ENCODE data around the gene SH3BP4.
A peak's percentile ranks its signal among the peaks of the same experiment; 100 is the strongest.

Gene SH3BP4

GRCh38 chr2:234940527-234940926, 11.3 kb upstream of the SH3BP4 start:
- Histone ChIP-seq H3K4me1 (ENCODE audit: control insufficient read depth, insufficient read depth, low read length) (peaks cover 3% of the 10 kb centered on the region), H3K27ac (ENCODE audit: insufficient read depth, low read depth, low read length, poor library complexity, severe bottlenecking) (no peak overlapping the region), H3K27me3 (ENCODE audit: control insufficient read depth, insufficient read depth, low read length, poor library complexity, severe bottlenecking) (no peaks in the 10 kb centered on the region), H3K36me3 (ENCODE audit: control insufficient read depth, insufficient read depth, low read length) (no peaks in the 10 kb centered on the region), H3K9me3 (ENCODE audit: control insufficient read depth, low read length) (no peaks in the 10 kb centered on the region), H3K4me3 (ENCODE audit: insufficient read depth, low read depth, low read length) (no peak overlapping the region)
- 49 to 51% methylated on average over 7 of the region's 7 CpGs for WGBS, 2 experiments

DNA sequence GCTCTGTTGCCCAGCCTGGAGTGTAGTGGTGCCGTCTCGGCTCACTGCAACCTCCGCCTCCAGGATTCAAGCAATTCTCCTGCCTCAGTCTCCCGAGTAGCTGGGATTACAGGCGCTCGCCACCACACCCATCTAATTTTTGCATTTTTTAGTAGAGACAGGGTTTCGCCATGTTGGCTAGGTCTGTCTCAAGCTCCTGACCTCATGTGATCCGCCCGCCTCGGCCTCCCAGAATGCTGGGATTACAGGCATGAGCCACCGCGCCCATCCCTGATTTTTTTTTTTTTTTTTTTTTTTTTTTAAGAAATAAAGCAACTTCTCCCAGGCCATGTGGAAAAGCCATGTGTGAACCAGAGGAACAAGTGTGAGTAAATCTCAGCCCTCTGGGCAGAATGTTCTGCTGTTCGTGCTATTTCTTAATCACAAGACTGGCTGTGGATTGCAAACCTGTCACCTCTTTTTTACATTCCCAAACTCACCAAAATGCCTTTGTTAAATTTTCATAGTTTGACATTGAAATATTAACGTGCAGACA, 6.4 kb upstream of the SH3BP4 start:
- no peak overlapping the region for H3K27ac ChIP-seq (ENCODE audit: insufficient read depth, low read depth, low read length, poor library complexity, severe bottlenecking)
- H3K27me3 ChIP-seq (ENCODE audit: control insufficient read depth, insufficient read depth, low read length, poor library complexity, severe bottlenecking) = peaks cover 10% of the 10 kb centered on the region
- H3K36me3 ChIP-seq (ENCODE audit: control insufficient read depth, insufficient read depth, low read length) = no peaks in the 10 kb centered on the region
- H3K9me3 ChIP-seq (ENCODE audit: control insufficient read depth, low read length) = no peaks in the 10 kb centered on the region
- peaks cover 3% of the 10 kb centered on the region for H3K4me1 ChIP-seq (ENCODE audit: control insufficient read depth, insufficient read depth, low read length)
- H3K4me3 ChIP-seq (ENCODE audit: insufficient read depth, low read depth, low read length) = no peak overlapping the region
- 84 to 87% methylated on average over 13 to 14 of the region's 14 CpGs for WGBS, 2 experiments

GRCh38 chr2:234947556-234947955, 4.3 kb upstream of the SH3BP4 start:
- H3K4me1 ChIP-seq (ENCODE audit: control insufficient read depth, insufficient read depth, low read length) = peaks cover 5% of the 10 kb centered on the region
- no peaks in the 10 kb centered on the region for H3K9me3 ChIP-seq (ENCODE audit: control insufficient read depth, low read length)
- H3K4me3 ChIP-seq (ENCODE audit: insufficient read depth, low read depth, low read length) = no peak overlapping the region
- no peak overlapping the region for H3K27ac ChIP-seq (ENCODE audit: insufficient read depth, low read depth, low read length, poor library complexity, severe bottlenecking)
- no peaks in the 10 kb centered on the region for H3K36me3 ChIP-seq (ENCODE audit: control insufficient read depth, insufficient read depth, low read length)
- H3K27me3 ChIP-seq (ENCODE audit: control insufficient read depth, insufficient read depth, low read length, poor library complexity, severe bottlenecking) = peaks cover 20% of the 10 kb centered on the region
- 92 to 93% methylated on average over 3 of the region's 3 CpGs for WGBS, 2 experiments

GRCh38 chr2:234949762-234950434, 1.9 kb upstream of the SH3BP4 start:
- WGBS, 2 experiments = 91 to 93% methylated on average over 6 of the region's 6 CpGs
- Histone ChIP-seq H3K27me3 (ENCODE audit: control insufficient read depth, insufficient read depth, low read length, poor library complexity, severe bottlenecking) (peaks cover 20% of the 10 kb centered on the region), H3K4me1 (ENCODE audit: control insufficient read depth, insufficient read depth, low read length) (peaks cover 14% of the 10 kb centered on the region), H3K9me3 (ENCODE audit: control insufficient read depth, low read length) (no peaks in the 10 kb centered on the region), H3K27ac (ENCODE audit: insufficient read depth, low read depth, low read length, poor library complexity, severe bottlenecking) (no peak overlapping the region), H3K4me3 (ENCODE audit: insufficient read depth, low read depth, low read length) (no peak overlapping the region), H3K36me3 (ENCODE audit: control insufficient read depth, insufficient read depth, low read length) (no peaks in the 10 kb centered on the region)

GRCh38 chr2:234950435-234950729, 1.4 kb upstream of the SH3BP4 start:
- H3K9me3 ChIP-seq (ENCODE audit: control insufficient read depth, low read length) = no peaks in the 10 kb centered on the region
- 78% methylated on average over 7 of the region's 7 CpGs for WGBS, 2 experiments
- H3K27me3 ChIP-seq (ENCODE audit: control insufficient read depth, insufficient read depth, low read length, poor library complexity, severe bottlenecking) = peaks cover 20% of the 10 kb centered on the region
- peaks cover 19% of the 10 kb centered on the region for H3K4me1 ChIP-seq (ENCODE audit: control insufficient read depth, insufficient read depth, low read length)
- H3K36me3 ChIP-seq (ENCODE audit: control insufficient read depth, insufficient read depth, low read length) = no peaks in the 10 kb centered on the region
- H3K4me3 ChIP-seq (ENCODE audit: insufficient read depth, low read depth, low read length) = no peak overlapping the region
- H3K27ac ChIP-seq (ENCODE audit: insufficient read depth, low read depth, low read length, poor library complexity, severe bottlenecking) = no peak overlapping the region

- no peaks in the 10 kb centered on the region for H3K36me3 ChIP-seq (ENCODE audit: control insufficient read depth, insufficient read depth, low read length)
- no peaks in the 10 kb centered on the region for H3K9me3 ChIP-seq (ENCODE audit: control insufficient read depth, low read length)
- H3K4me3 ChIP-seq (ENCODE audit: insufficient read depth, low read depth, low read length) = peak overlapping the region; percentile 58
- H3K4me1 ChIP-seq (ENCODE audit: control insufficient read depth, insufficient read depth, low read length) = peaks cover 25% of the 10 kb centered on the region
- no peak overlapping the region for H3K27ac ChIP-seq (ENCODE audit: insufficient read depth, low read depth, low read length, poor library complexity, severe bottlenecking)
- 15 to 17% methylated on average over 59 of the region's 59 CpGs for WGBS, 2 experiments
- H3K27me3 ChIP-seq (ENCODE audit: control insufficient read depth, insufficient read depth, low read length, poor library complexity, severe bottlenecking) = peaks cover 20% of the 10 kb centered on the region
These were observed 820 bp upstream of the SH3BP4 start for GRCh38 chr2:234950730-234951663.

DNA sequence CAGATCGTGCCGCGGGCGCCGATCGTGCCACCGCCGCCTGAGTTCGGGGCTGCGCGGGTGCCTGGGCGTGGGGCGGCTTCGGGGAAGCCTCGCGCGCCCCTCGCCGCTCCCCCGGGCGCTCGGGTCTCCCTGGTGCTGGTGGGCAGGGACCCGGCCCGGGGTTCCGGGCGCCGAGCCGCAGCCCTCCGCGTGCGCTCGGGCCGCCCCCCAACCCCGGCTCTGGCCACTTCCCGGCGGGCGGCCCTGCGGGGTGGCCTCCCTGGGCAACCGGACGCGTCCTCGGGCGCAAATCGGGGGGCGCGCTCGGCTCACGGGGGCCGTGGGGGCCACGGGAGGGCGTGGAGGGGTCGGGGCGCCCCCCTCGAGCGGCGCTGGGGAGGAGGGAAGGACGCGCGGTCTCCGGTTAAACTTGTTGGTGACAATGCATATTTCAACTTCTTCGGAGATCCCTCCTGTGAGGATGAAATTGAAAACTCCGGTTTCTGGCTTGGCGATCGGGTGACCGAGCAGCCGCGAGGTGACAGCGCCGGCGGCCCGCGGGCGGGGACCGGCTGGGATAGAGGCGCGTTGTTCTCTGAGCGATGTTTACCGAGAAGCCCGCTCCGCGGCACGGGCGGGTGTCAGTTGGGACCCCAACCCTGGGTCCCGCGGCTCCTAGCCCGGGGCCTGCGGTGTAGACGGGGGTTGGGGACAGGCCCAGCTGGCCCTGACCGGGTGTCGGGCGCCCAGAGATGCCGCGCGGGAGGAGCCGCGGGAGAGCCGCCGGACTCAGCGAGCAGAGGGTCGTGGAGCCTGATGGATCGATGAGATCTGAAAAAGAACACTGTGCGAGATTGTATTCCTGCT, 676 bp downstream of the SH3BP4 start:
- Histone ChIP-seq H3K27ac (ENCODE audit: insufficient read depth, low read depth, low read length, poor library complexity, severe bottlenecking) (no peak overlapping the region), H3K9me3 (ENCODE audit: control insufficient read depth, low read length) (no peaks in the 10 kb centered on the region), H3K4me3 (ENCODE audit: insufficient read depth, low read depth, low read length) (peak overlapping the region; percentile 86), H3K4me1 (ENCODE audit: control insufficient read depth, insufficient read depth, low read length) (peaks cover 37% of the 10 kb centered on the region), H3K27me3 (ENCODE audit: control insufficient read depth, insufficient read depth, low read length, poor library complexity, severe bottlenecking) (peaks cover 20% of the 10 kb centered on the region), H3K36me3 (ENCODE audit: control insufficient read depth, insufficient read depth, low read length) (no peaks in the 10 kb centered on the region)
- WGBS, 2 experiments = 0 to 1% methylated on average over 102 of the region's 102 CpGs

DNA sequence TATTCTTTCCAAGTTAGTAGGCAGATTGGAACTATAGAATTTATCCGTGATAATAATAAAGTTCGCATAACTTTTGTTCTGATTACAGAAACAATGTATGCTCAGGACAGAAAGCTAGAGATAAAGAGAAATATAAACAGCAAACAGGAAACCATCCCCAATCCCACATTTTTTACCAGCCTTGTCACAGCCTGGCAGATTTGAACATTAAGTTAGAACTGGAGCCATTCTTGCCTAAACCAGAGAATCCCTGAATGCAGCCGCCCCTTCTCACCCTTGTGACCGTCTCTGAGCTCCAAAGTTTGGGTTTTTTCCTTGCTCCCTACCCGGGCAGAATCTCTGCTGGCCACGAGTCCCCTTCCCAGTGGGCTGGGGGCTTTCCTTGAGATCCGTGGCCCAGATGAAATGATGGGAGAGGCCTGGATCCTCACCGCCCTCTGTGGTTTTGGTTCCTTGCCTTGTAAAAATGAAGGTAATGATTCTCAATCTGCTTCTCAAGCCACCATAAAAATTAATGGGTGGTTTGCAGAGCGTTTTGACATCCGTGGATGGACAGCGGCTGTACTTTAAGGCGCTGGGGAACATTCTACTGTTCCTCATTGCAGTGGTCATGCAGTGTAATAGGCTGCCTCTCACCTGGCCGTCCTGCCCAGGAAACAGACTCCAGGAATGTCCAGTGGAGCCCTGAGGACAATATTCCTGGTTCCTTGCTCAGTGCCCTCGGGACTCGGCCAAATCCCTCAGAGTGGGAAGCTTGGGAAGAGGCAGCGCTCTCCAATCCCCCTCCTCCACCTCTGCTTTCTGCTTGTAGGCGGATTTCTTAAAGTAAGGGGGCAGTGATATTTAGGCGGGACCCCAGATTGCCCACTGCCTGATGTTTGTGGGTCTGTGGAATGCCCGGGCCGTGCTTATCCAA, 1.6 kb downstream of the SH3BP4 start:
- Histone ChIP-seq H3K4me1 (ENCODE audit: control insufficient read depth, insufficient read depth, low read length) (peaks cover 44% of the 10 kb centered on the region), H3K27ac (ENCODE audit: insufficient read depth, low read depth, low read length, poor library complexity, severe bottlenecking) (no peak overlapping the region)
- WGBS, 2 experiments = 8 to 9% methylated on average over 20 of the region's 20 CpGs

GRCh38 chr2:234954551-234954992, 2.8 kb downstream of the SH3BP4 start:
- Histone ChIP-seq H3K27ac (ENCODE audit: insufficient read depth, low read depth, low read length, poor library complexity, severe bottlenecking) (peak overlapping the region; percentile 79), H3K4me3 (ENCODE audit: insufficient read depth, low read depth, low read length) (peak overlapping the region; percentile 86), H3K4me1 (ENCODE audit: control insufficient read depth, insufficient read depth, low read length) (peaks cover 55% of the 10 kb centered on the region), H3K27me3 (ENCODE audit: control insufficient read depth, insufficient read depth, low read length, poor library complexity, severe bottlenecking) (peaks cover 19% of the 10 kb centered on the region), H3K36me3 (ENCODE audit: control insufficient read depth, insufficient read depth, low read length) (no peaks in the 10 kb centered on the region), H3K9me3 (ENCODE audit: control insufficient read depth, low read length) (no peaks in the 10 kb centered on the region)
- 16 to 17% methylated on average over 8 of the region's 8 CpGs for WGBS, 2 experiments

More for the DNA sequence above, 1.6 kb downstream of the SH3BP4 start:
- Histone ChIP-seq H3K27me3 (ENCODE audit: control insufficient read depth, insufficient read depth, low read length, poor library complexity, severe bottlenecking) (peaks cover 20% of the 10 kb centered on the region), H3K9me3 (ENCODE audit: control insufficient read depth, low read length) (no peaks in the 10 kb centered on the region), H3K4me3 (ENCODE audit: insufficient read depth, low read depth, low read length) (peak overlapping the region; percentile 86), H3K36me3 (ENCODE audit: control insufficient read depth, insufficient read depth, low read length) (no peaks in the 10 kb centered on the region)

All from ectodermal cell (in vitro differentiated cells).